GM12878 (cell line): ENCODE measurements around the gene DNAJB11. TPM values are rescaled to one million over a fixed set of nuclear protein-coding genes. Genes with fewer than 3 reads are reported as not detected.

Experiments used
- ATAC-seq: fragments of 200-7000 bp; cut with Tn5 transposase; 3 replicates; pipeline ENCODE4 v1.9.1; 2020; ENCODE audit warnings: mild to moderate bottlenecking, moderate library complexity
- BruUV-seq: library from RNA; stranded (reverse); fragments of 400-500 nt; replicated peaks from 2 replicates; lab custom pipeline; 2021; lab: Mats Ljungman, UMichigan
- CTCF ChIA-PET: fragments of 300-600 bp; sonication (Branson Sonifier 250); formaldehyde crosslinking; extraction: SDS; loops from one replicate; lab custom pipeline; 2021; ENCODE audit warnings: inconsistent platforms; lab: Yijun Ruan, JAX
- POLR2A ChIA-PET: fragments of 350-600 bp; formaldehyde crosslinking; extraction: SDS; loops from one replicate; lab custom pipeline; 2021; ENCODE audit warnings: inconsistent platforms; lab: Charles Lee
- RAD21 ChIA-PET: fragments of 300-600 bp; sonication (Branson Sonifier 250); formaldehyde crosslinking; loops from one replicate; lab custom pipeline; 2023; ENCODE audit warnings: antibody characterized with exemption; ENCODE audit not compliant: unreplicated experiment; lab: Charles Lee
- SMC1A ChIA-PET: fragments of 300-600 bp; sonication (Branson Sonifier 250); formaldehyde crosslinking; loops from one replicate; lab custom pipeline; 2023; ENCODE audit not compliant: unreplicated experiment, uncharacterized antibody; lab: Charles Lee
- DNase-seq: peaks from one replicate; pipeline ENCODE4 v3.0.0-alpha.2; 2011; ENCODE audit warnings: low read depth, low spot score
- FAIRE-seq: peaks from 3 replicates; lab custom pipeline; 2011; peaks lifted over from hg19 to GRCh38; lab: Jason Lieb, UNC
- H2AFZ ChIP-seq: 2 replicates; pipeline ENCODE4 v1.6.0; 2011; ENCODE audit warnings: low read depth, low read length, control low read depth; ENCODE audit not compliant: control insufficient read depth
- H3K27ac ChIP-seq: 2 replicates; pipeline ENCODE4 v1.5.1; 2011; ENCODE audit warnings: control low read depth; ENCODE audit not compliant: control insufficient read depth, insufficient read depth
- H3K27me3 ChIP-seq, 2 experiments: replicated peaks in 1 of 2; 2 replicates each; pipeline versions ENCODE4 v1.6.0 to v1.6.1; 2011; ENCODE audit warnings: low read length in 1 of 2; ENCODE audit not compliant: control insufficient read depth in 2 of 2, insufficient read depth in 2 of 2
- H3K36me3 ChIP-seq, 2 experiments: 2 replicates each; pipeline ENCODE4 v1.5.1; 2011; ENCODE audit warnings: low read length in 1 of 2; ENCODE audit not compliant: control insufficient read depth in 2 of 2, insufficient read depth in 2 of 2
- H3K4me1 ChIP-seq: 2 replicates; pipeline ENCODE4 v1.6.1; 2011; ENCODE audit warnings: mild to moderate bottlenecking, low read length, moderate library complexity, mixed read lengths; ENCODE audit not compliant: control insufficient read depth, insufficient read depth
- H3K4me2 ChIP-seq: 2 replicates; pipeline ENCODE4 v1.6.0; 2011; ENCODE audit warnings: control low read depth; ENCODE audit not compliant: control insufficient read depth, insufficient read depth
- H3K4me3 ChIP-seq: fragments of 200-600 bp; sonication (generic); 2 replicates; pipeline ENCODE4 v1.5.1; 2016
- H3K79me2 ChIP-seq: 2 replicates; pipeline ENCODE4 v1.6.0; 2011; ENCODE audit warnings: low read length; ENCODE audit not compliant: control insufficient read depth, insufficient read depth
- H3K9ac ChIP-seq: 2 replicates; pipeline ENCODE4 v1.8.0; 2011; ENCODE audit warnings: low read length, control low read depth, mixed read lengths; ENCODE audit not compliant: control insufficient read depth, insufficient read depth
- H3K9me3 ChIP-seq: replicated peaks from 3 replicates; pipeline ENCODE4 v1.5.1; 2011; ENCODE audit warnings: mild to moderate bottlenecking, low read length; ENCODE audit not compliant: control insufficient read depth, insufficient read depth
- H4K20me1 ChIP-seq: 2 replicates; pipeline ENCODE4 v1.6.0; 2011; ENCODE audit not compliant: control insufficient read depth, insufficient read depth
- CHD1 ChIP-seq: IDR thresholded peaks from 2 replicates; pipeline ENCODE4 v1.6.1; 2012; ENCODE audit warnings: low read depth, low read length, improper control_type of control experiment
- EP300 ChIP-seq, 2 experiments: fragments of 150-350 bp in 1 of 2; IDR thresholded peaks; 2 replicates each; pipeline ENCODE4 v1.6.1; 2011 to 2012; ENCODE audit warnings: low read depth in 2 of 2, low read length in 2 of 2, borderline replicate concordance in 1 of 2, improper control_type of control experiment in 1 of 2, inconsistent platforms in 1 of 2; ENCODE audit not compliant: control insufficient read depth in 1 of 2
- RB1 ChIP-seq: fragments of 450-650 bp; formaldehyde crosslinking; IDR thresholded peaks from 2 replicates; pipeline ENCODE4 v1.6.1; 2017; ENCODE audit warnings: mild to moderate bottlenecking, borderline replicate concordance
- RCOR1 ChIP-seq: conservative IDR thresholded peaks from 2 replicates; pipeline ENCODE4 v1.6.1; 2012; ENCODE audit warnings: low read depth, low read length, improper control_type of control experiment
- SMAD1 ChIP-seq: fragments of 450-650 bp; IDR thresholded peaks from 2 replicates; pipeline ENCODE4 v1.6.1; 2018; ENCODE audit warnings: mild to moderate bottlenecking, low read depth; ENCODE audit not compliant: partially characterized antibody
- SP1 ChIP-seq: IDR thresholded peaks from one replicate; pipeline ENCODE4 v1.6.1; 2011; ENCODE audit warnings: low read depth, low read length
- ZBED1 ChIP-seq: IDR thresholded peaks from 2 replicates; pipeline ENCODE4 v1.6.1; 2016; ENCODE audit warnings: borderline replicate concordance
- ZSCAN29 ChIP-seq: fragments of 450-650 bp; IDR thresholded peaks from 2 replicates; pipeline ENCODE4 v1.6.1; 2017; ENCODE audit warnings: mild to moderate bottlenecking, moderate library complexity
- WGBS: methylation state at CpG from one replicate; pipeline ENCODE4 v1.1.6; 2016; ENCODE audit warnings: low lambda C conversion rate; ENCODE audit not compliant: insufficient replicate concordance, insufficient coverage; ENCODE audit errors: missing lambda C conversion rate; 5-methylcytosine and 5-hydroxymethylcytosine counted together
- in situ Hi-C: fragments of 300-500 bp; cut with MboI; formaldehyde crosslinking; loops from 9 replicates; pipeline ENCODE4 v1.14.3; 2018; ENCODE audit warnings: mixed read lengths
- intact Hi-C: fragments of 100-400 bp; cut with micrococcal nuclease; formaldehyde crosslinking; loops from one replicate; pipeline ENCODE4 v1.14.2; 2022; ENCODE audit not compliant: unreplicated experiment
- polyA plus RNA-seq, 11 experiments: library from polyadenylated mRNA; depleted of rRNA in 4 of 11; unstranded in 6 of 11; stranded (reverse) in 5 of 11; fragments of >200 nt; fragmentation: Nextera tagmentation in 4 of 11; fragmentation: Illumina TruSeq in 1 of 11; extraction: Ambion mirVana in 4 of 11; extraction: Trizol in 1 of 11; gene quantifications; 1 replicate in 1 of 11; 2 replicates in 10 of 11; pipeline versions ENCODE4 v1.2.1 to v1.2.3, GENCODE V29; 2011 to 2016; ENCODE audit warnings: inconsistent platforms in 2 of 11, missing spikeins in 2 of 11, low read depth in 1 of 11
- total RNA-seq, 4 experiments: library from RNA; depleted of rRNA in 3 of 4; stranded (reverse); fragments of >200 nt in 3 of 4; fragmentation: Illumina TruSeq in 1 of 4; extraction: Trizol in 1 of 4; gene quantifications; 2 replicates each; pipeline versions ENCODE4 v1.2.1 to v1.2.3, GENCODE V29; 2013 to 2021
- TF ChIP-seq, protein P1 (sequence below): fragments of 450-650 bp; IDR thresholded peaks from 2 replicates; pipeline ENCODE4 v1.6.1; 2016; ENCODE audit warnings: mild to moderate bottlenecking, moderate library complexity, borderline replicate concordance
- TF ChIP-seq, protein P2 (sequence below): fragments of 450-650 bp; IDR thresholded peaks from 2 replicates; pipeline ENCODE4 v1.6.1; 2014; ENCODE audit warnings: mild to moderate bottlenecking

DNAJB11 gene
- total and polyA plus RNA-seq, 10 of the 15 experiments (the other 5 are each of a cell fraction or from before 2014, with no cell fraction given): 16.2 to 135 (median 57.8) TPM

DNA sequence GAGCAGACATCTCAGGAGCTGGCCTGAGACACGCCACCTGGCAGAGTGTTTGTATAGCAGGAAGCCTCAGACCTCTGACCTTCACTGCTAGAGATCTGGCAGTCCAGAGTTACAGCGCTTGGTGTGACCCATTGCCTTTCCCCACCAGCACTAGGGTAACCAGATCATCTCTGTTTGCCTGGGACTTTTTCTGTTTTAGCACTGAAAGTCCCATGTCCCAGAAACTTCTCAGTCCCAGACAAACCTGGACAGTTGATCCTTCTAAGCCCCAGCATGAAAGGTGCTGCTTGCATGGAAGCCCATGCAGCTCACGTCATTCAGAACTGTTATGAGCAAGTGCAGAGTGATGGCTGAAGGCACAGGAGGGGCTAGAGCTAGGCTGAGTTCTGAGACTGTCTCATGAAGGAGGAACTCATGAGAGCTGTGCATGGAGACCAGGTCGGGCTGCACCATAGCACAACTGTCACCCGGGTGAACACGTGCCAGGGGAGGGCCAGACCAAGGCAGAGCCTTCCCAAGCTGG, 24.1 kb downstream of the DNAJB11 start:
- no peak for DNase-seq
- no TSS peak for BruUV-seq
- TF ChIP-seq SP1: no peak
- no peak for TF ChIP-seq EP300 (IDR thresholded peaks at IDR 0.05; ENCODE audit: borderline replicate concordance in 1 of 2, control insufficient read depth in 1 of 2, low read depth in 2 of 2, low read length in 2 of 2)
- TF ChIP-seq RCOR1: no peak
- TF ChIP-seq, protein P1, sequence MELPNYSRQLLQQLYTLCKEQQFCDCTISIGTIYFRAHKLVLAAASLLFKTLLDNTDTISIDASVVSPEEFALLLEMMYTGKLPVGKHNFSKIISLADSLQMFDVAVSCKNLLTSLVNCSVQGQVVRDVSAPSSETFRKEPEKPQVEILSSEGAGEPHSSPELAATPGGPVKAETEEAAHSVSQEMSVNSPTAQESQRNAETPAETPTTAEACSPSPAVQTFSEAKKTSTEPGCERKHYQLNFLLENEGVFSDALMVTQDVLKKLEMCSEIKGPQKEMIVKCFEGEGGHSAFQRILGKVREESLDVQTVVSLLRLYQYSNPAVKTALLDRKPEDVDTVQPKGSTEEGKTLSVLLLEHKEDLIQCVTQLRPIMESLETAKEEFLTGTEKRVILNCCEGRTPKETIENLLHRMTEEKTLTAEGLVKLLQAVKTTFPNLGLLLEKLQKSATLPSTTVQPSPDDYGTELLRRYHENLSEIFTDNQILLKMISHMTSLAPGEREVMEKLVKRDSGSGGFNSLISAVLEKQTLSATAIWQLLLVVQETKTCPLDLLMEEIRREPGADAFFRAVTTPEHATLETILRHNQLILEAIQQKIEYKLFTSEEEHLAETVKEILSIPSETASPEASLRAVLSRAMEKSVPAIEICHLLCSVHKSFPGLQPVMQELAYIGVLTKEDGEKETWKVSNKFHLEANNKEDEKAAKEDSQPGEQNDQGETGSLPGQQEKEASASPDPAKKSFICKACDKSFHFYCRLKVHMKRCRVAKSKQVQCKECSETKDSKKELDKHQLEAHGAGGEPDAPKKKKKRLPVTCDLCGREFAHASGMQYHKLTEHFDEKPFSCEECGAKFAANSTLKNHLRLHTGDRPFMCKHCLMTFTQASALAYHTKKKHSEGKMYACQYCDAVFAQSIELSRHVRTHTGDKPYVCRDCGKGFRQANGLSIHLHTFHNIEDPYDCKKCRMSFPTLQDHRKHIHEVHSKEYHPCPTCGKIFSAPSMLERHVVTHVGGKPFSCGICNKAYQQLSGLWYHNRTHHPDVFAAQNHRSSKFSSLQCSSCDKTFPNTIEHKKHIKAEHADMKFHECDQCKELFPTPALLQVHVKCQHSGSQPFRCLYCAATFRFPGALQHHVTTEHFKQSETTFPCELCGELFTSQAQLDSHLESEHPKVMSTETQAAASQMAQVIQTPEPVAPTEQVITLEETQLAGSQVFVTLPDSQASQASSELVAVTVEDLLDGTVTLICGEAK: no peak
- no peak for TF ChIP-seq ZBED1
- TF ChIP-seq CHD1: no peak
- no peak for TF ChIP-seq RB1
- TF ChIP-seq ZSCAN29: no peak
- no peak for TF ChIP-seq SMAD1
- TF ChIP-seq, protein P2, sequence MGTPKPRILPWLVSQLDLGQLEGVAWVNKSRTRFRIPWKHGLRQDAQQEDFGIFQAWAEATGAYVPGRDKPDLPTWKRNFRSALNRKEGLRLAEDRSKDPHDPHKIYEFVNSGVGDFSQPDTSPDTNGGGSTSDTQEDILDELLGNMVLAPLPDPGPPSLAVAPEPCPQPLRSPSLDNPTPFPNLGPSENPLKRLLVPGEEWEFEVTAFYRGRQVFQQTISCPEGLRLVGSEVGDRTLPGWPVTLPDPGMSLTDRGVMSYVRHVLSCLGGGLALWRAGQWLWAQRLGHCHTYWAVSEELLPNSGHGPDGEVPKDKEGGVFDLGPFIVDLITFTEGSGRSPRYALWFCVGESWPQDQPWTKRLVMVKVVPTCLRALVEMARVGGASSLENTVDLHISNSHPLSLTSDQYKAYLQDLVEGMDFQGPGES: no peak
- TF ChIP-seq, all 136 proteins: peak for 0
- ChIA-PET CTCF (interaction anchor here (1.5 kb wide), 1 partner anchor 20 kb away, joined by 5 read pairs; no protein-coding TSS in a partner anchor), SMC1A (no interaction called here), RAD21 (interaction anchor here (0.5 kb wide), 1 partner anchor 949 kb away, joined by 3 read pairs; no protein-coding TSS in a partner anchor), POLR2A (no interaction called here)
- H3K4me1 ChIP-seq: no peaks in the 10 kb centered on the region
- H3K27ac ChIP-seq: no peak overlapping the region
- no peak overlapping the region for H3K4me3 ChIP-seq
- H3K4me2 ChIP-seq: no peak overlapping the region
- no peaks in the 10 kb centered on the region for H3K79me2 ChIP-seq
- no peak overlapping the region for H2AFZ ChIP-seq
- H4K20me1 ChIP-seq: no peaks in the 10 kb centered on the region
- intact Hi-C loops (no loop called here), in situ Hi-C loops (no loop called here)
- peak; percentile 39; the same call in 2 of the 3 replicates for ATAC-seq
- H3K27me3 ChIP-seq: peaks cover 0 to 2% of the 10 kb centered on the region in 2 experiments; a peak in 1 of 4 replicates
- H3K9ac ChIP-seq: no peak overlapping the region
- 57% methylated on average over 6 of the region's 6 CpGs for WGBS
- no peaks in the 10 kb centered on the region for H3K9me3 ChIP-seq
- no peaks in the 10 kb centered on the region for H3K36me3 ChIP-seq
- FAIRE-seq: no peak
